ENCODE measurements around the gene SHISA2. TPM values are rescaled to one million over a fixed set of nuclear protein-coding genes. Genes with fewer than 3 reads are reported as not detected.

SHISA2 gene
- polyA plus RNA-seq, 1 experiment, result not detected

DNA sequence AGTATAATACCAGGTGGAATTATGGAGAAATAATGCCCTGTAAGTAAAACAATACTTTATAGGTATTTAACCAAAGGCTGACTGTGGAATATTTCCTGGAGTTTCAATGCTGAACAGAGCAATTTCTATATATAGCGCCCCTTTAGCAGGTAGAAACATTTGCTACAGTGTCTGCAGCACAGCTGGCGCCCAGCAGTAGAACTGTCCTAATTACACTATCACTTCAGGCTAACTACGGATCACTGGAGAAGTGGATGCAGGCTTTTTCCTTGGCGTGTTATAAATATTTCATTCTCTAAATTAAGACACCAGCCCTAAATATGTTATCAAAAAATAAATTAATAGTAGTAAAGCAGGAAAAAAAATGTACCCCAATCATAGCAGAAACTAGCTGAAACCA is 3.1 kb downstream of the SHISA2 start:
- DNase-seq (ENCODE audit: low read depth), result no peak
- H3K4me3 ChIP-seq (ENCODE audit: low read depth, low read length), result no peak overlapping the region
- no peaks in the 10 kb centered on the region for H3K36me3 ChIP-seq (ENCODE audit: control insufficient read depth, insufficient read depth, low read length)
- peaks cover 25% of the 10 kb centered on the region for H3K27me3 ChIP-seq (ENCODE audit: control insufficient read depth, insufficient read depth, low read length)
- CTCF ChIA-PET, result no interaction called here
- POLR2A ChIA-PET, result no interaction called here
- TF ChIP-seq, protein P1, sequence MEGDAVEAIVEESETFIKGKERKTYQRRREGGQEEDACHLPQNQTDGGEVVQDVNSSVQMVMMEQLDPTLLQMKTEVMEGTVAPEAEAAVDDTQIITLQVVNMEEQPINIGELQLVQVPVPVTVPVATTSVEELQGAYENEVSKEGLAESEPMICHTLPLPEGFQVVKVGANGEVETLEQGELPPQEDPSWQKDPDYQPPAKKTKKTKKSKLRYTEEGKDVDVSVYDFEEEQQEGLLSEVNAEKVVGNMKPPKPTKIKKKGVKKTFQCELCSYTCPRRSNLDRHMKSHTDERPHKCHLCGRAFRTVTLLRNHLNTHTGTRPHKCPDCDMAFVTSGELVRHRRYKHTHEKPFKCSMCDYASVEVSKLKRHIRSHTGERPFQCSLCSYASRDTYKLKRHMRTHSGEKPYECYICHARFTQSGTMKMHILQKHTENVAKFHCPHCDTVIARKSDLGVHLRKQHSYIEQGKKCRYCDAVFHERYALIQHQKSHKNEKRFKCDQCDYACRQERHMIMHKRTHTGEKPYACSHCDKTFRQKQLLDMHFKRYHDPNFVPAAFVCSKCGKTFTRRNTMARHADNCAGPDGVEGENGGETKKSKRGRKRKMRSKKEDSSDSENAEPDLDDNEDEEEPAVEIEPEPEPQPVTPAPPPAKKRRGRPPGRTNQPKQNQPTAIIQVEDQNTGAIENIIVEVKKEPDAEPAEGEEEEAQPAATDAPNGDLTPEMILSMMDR (IDR thresholded peaks at IDR 0.05; ENCODE audit: insufficient read depth, low read depth, low read length), result no peak

DNA sequence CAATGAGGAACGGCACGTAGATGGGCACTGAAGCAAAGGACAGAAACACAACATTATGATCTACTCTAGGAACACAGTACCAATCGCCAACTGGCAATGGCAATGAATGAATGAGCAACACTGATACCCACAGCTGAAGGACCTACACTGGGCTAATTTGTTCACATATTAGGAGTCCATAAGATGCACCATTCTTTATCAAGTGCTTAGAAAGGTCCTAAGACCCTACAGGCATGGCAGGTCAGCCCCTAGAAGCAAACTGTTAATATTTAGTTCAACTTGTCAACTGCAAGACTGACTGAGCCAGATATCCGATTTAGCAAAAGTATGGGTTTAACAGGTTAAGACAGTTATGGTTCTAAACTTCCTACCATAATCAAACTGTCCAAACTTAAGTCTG is 4.8 kb downstream of the SHISA2 start:
- TF ChIP-seq, protein P1 (IDR thresholded peaks at IDR 0.05; ENCODE audit: insufficient read depth, low read depth, low read length), result no peak
- CTCF ChIA-PET, result no interaction called here

DNA sequence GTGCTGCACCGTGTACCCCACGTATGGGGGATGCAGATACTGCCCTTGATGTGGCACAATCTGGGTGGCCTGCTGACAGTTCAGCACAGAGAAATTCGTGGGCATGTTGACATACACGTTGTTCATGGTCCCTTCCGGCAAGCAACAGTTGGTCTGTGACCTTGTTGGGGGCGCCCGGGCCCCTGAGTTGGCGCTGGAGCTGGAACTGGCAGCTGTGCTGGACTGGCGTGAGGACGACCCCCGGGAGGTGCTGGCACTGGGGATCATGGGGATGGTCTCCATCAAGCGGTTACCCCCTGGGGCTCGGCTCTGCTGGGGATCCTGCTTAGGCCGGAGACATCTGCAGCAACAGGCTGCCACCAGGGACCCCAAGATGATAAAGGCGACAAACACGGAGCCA is 5.2 kb downstream of the SHISA2 start:
- Histone ChIP-seq H3K27me3 (ENCODE audit: control insufficient read depth, insufficient read depth, low read length) (peaks cover 20% of the 10 kb centered on the region), H3K36me3 (ENCODE audit: control insufficient read depth, insufficient read depth, low read length) (no peaks in the 10 kb centered on the region), H3K4me3 (ENCODE audit: low read depth, low read length) (no peak overlapping the region)
- ChIA-PET CTCF (no interaction called here), POLR2A (no interaction called here)
- TF ChIP-seq, protein P1 (IDR thresholded peaks at IDR 0.05; ENCODE audit: insufficient read depth, low read depth, low read length), result no peak
- DNase-seq (ENCODE audit: low read depth), result no peak

More for the DNA sequence above, 4.8 kb downstream of the SHISA2 start:
- POLR2A ChIA-PET, result no interaction called here
- Histone ChIP-seq H3K27me3 (ENCODE audit: control insufficient read depth, insufficient read depth, low read length) (peaks cover 20% of the 10 kb centered on the region), H3K4me3 (ENCODE audit: low read depth, low read length) (no peak overlapping the region), H3K36me3 (ENCODE audit: control insufficient read depth, insufficient read depth, low read length) (no peaks in the 10 kb centered on the region)
- no peak for DNase-seq (ENCODE audit: low read depth)

DNA sequence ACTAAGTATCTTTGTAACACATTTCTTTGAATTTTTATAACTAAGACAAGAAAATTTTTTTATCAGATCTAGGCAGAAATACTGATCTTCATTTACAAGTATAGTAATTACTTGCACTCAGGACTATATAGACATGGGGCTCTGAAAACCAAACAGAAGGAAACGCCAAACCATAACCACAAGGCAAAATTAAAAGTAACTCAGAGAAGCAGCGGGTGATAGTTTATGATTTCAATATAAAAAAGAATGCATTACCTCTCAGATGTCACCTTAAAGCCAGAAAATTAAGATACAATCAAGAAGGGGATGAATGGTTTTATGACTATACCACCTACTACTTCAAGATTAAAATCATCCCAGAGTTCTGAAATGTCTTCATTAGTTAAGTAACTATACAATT is 6.7 kb downstream of the SHISA2 start:
- ChIA-PET CTCF (no interaction called here), POLR2A (no interaction called here)
- TF ChIP-seq, protein P1 (IDR thresholded peaks at IDR 0.05; ENCODE audit: insufficient read depth, low read depth, low read length), result no peak
- H3K27me3 ChIP-seq (ENCODE audit: control insufficient read depth, insufficient read depth, low read length), result peaks cover 11% of the 10 kb centered on the region
- H3K36me3 ChIP-seq (ENCODE audit: control insufficient read depth, insufficient read depth, low read length), result no peaks in the 10 kb centered on the region
- H3K4me3 ChIP-seq (ENCODE audit: low read depth, low read length), result no peak overlapping the region
- DNase-seq (ENCODE audit: low read depth), result no peak

DNA sequence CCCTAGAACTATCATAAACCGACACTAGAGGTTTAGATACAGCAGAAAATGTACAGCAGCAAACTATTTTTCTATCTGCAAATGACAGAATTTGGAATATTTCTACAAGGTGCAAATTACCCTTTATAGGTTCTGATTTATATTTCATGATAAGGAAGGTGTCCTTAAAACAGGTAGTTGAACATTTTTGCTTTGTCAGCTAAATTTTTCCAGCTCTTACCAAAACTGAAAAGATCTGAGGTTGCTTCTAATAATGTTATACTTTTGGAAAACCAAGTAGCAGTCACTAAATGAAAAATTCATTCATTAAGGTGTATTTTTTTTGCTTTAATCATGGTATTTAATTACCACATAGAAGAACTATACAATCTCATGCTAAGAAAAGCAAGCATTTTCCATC is 9.0 kb downstream of the SHISA2 start:
- ChIA-PET CTCF (interaction anchor here (0.7 kb wide), 1 partner anchor 257 kb away, joined by 3 read pairs; no protein-coding TSS in a partner anchor), POLR2A (interaction anchor here (0.6 kb wide), 1 partner anchor 20 kb away, joined by 3 read pairs; no protein-coding TSS in a partner anchor)
- TF ChIP-seq, protein P1 (IDR thresholded peaks at IDR 0.05; ENCODE audit: insufficient read depth, low read depth, low read length), result no peak

More for the DNA sequence above, 9.0 kb downstream of the SHISA2 start:
- Histone ChIP-seq H3K4me3 (ENCODE audit: low read depth, low read length) (no peak overlapping the region), H3K27me3 (ENCODE audit: control insufficient read depth, insufficient read depth, low read length) (no peaks in the 10 kb centered on the region; the same call in 1 of the 2 replicates), H3K36me3 (ENCODE audit: control insufficient read depth, insufficient read depth, low read length) (no peaks in the 10 kb centered on the region)
- no peak for DNase-seq (ENCODE audit: low read depth)
